AG04449 (cell line): Measurements from ENCODE around the gene TSEN34.
A peak's percentile ranks its signal among the peaks of the same experiment; 100 is the strongest.
"Not testable (repeated sequence)": the region's sequence is repeated elsewhere in the genome, so short reads cannot be mapped to it uniquely, and the experiment has no call there.

ENCODE experiments used
- CTCF ChIA-PET: fragments of 350-600 bp; formaldehyde crosslinking; extraction: SDS; loops from one replicate; lab custom pipeline; 2021; ENCODE audit warnings: antibody characterized with exemption; lab: Yijun Ruan, JAX
- POLR2A ChIA-PET: fragments of 400-600, 350-600 bp; formaldehyde crosslinking; extraction: SDS; loops from one replicate; lab custom pipeline; 2020; ENCODE audit warnings: antibody characterized with exemption, inconsistent platforms; lab: Yijun Ruan, JAX
- DNase-seq: peaks from one replicate; pipeline ENCODE4 v3.0.0-alpha.2; 2010; ENCODE audit warnings: low read depth, low spot score
- H3K4me3 ChIP-seq: 2 replicates; pipeline ENCODE4 v1.5.1; 2011; ENCODE audit warnings: low read depth, mild to moderate bottlenecking, control low read depth, low read length
- TF ChIP-seq, protein P1 (sequence below): IDR thresholded peaks from one replicate; pipeline ENCODE4 v1.5.1; 2011; ENCODE audit warnings: mild to moderate bottlenecking, moderate library complexity, low read length, control low read depth, inconsistent platforms; ENCODE audit not compliant: insufficient read depth; ENCODE audit errors: missing control alignments

TSEN34 gene

DNA sequence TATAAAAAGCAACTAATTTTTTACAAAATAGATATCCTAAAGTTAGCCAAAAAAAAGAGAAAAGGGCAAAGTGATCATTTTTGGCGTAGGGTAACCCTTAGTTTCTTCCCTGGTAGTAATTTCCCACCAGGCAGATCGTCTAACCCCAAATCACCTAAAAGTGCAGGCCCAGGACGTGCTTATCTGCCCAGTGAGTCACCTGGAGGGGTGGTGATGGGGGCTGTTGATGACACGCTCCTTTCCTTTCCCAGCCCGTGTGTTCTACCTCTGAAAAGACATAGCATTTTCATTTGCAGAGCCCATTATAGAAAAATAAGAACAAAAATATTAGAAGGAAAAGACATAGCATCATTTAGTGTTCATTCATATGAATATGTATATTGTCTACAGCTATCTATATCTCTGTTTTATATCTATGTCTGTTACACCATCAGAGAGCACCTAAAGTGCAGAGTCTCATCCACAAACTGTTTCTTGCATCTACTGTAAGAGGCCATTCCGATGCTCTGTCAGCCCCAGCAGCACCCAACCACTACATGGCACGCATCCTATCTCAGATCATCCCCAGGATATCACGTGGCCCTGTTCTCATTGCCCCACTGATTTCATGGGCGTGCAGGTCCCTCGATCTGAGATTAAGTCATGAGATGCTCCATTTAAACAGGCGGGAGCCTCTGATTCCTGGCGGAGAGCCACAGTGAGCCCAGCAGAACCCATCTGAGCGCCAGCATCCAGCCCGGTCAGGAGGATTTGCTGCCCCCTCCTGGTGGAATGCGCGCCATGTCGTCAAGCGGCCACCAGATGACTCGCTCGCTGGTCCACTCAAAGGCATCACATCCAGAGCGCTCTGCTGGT lies 40.2 kb downstream of the TSEN34 start:
- POLR2A ChIA-PET = no interaction called here
- CTCF ChIA-PET = interaction anchor here (0.6 to 2.4 kb wide), 13 partner anchors 15 to 81 kb away, joined by 3 to 22 read pairs (median 3); partner anchors contain the start of gene MBOAT7
- DNase-seq = no peak
- TF ChIP-seq, protein P1, sequence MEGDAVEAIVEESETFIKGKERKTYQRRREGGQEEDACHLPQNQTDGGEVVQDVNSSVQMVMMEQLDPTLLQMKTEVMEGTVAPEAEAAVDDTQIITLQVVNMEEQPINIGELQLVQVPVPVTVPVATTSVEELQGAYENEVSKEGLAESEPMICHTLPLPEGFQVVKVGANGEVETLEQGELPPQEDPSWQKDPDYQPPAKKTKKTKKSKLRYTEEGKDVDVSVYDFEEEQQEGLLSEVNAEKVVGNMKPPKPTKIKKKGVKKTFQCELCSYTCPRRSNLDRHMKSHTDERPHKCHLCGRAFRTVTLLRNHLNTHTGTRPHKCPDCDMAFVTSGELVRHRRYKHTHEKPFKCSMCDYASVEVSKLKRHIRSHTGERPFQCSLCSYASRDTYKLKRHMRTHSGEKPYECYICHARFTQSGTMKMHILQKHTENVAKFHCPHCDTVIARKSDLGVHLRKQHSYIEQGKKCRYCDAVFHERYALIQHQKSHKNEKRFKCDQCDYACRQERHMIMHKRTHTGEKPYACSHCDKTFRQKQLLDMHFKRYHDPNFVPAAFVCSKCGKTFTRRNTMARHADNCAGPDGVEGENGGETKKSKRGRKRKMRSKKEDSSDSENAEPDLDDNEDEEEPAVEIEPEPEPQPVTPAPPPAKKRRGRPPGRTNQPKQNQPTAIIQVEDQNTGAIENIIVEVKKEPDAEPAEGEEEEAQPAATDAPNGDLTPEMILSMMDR = peak; percentile 93
- H3K4me3 ChIP-seq = no peak overlapping the region

GRCh38 chr19:54233941-54234340 lies 42.8 kb downstream of the TSEN34 start:
- POLR2A ChIA-PET = no interaction called here
- DNase-seq = no peak
- TF ChIP-seq, protein P1 = no peak
- CTCF ChIA-PET = interaction anchor here (0.8 to 1.6 kb wide), 7 partner anchors 10 to 97 kb away, joined by 3 to 5 read pairs (median 3); partner anchors contain the start of genes LENG1 and RPS9
- no peak overlapping the region for H3K4me3 ChIP-seq

- DNase-seq, POLR2A ChIA-PET, H3K4me3 ChIP-seq, CTCF ChIA-PET: not testable (repeated sequence)
These were observed 48.6 kb downstream of the TSEN34 start for GRCh38 chr19:54239491-54240371.

- CTCF ChIA-PET, POLR2A ChIA-PET, H3K4me3 ChIP-seq, DNase-seq: not testable (repeated sequence)
These were observed 49.5 kb downstream of the TSEN34 start for GRCh38 chr19:54240372-54241336.

- CTCF ChIA-PET, H3K4me3 ChIP-seq, DNase-seq, POLR2A ChIA-PET: not testable (repeated sequence)
These were observed 51.1 kb downstream of the TSEN34 start for GRCh38 chr19:54242234-54242633.

GRCh38 chr19:54242646-54243045 lies 51.5 kb downstream of the TSEN34 start, which contains the start of gene LILRA6:
LILRA6 (minus strand) TSS chr19:54242790.
- DNase-seq, POLR2A ChIA-PET, H3K4me3 ChIP-seq, CTCF ChIA-PET: not testable (repeated sequence)

- CTCF ChIA-PET = not testable (repeated sequence)
These were observed 52.7 kb downstream of the TSEN34 start for GRCh38 chr19:54243809-54244208.

More at GRCh38 chr19:54243809-54244208, 52.7 kb downstream of the TSEN34 start:
- DNase-seq, POLR2A ChIA-PET, H3K4me3 ChIP-seq: not testable (repeated sequence)
